T-helper 17 cell (primary cell): ENCODE data around the gene LMO7. TPM values are rescaled to one million over a fixed set of nuclear protein-coding genes. Genes with fewer than 3 reads are reported as not detected.

Experiments
- ATAC-seq: fragments of 150-1000 bp; cut with Tn5 transposase; 2 replicates; pipeline ENCODE4 v1.10.0; 2021; ENCODE audit warnings: mild to moderate bottlenecking, moderate library complexity
- DNase-seq, 3 donors: peaks; one replicate each; pipeline versions ENCODE4 v3.0.0 to v3.0.0-alpha.2; 2020 to 2021
- H3K9me3 ChIP-seq: one replicate; pipeline ENCODE4 v1.7.0; 2013; ENCODE audit warnings: low read length, mild to moderate bottlenecking; ENCODE audit not compliant: control insufficient read depth, poor library complexity, severe bottlenecking
- H3K27ac Mint-ChIP-seq: one replicate; pipeline ENCODE4 v1.8.0; 2022; ENCODE audit warnings: mild to moderate bottlenecking, moderate library complexity, mixed read lengths
- H3K27me3 Mint-ChIP-seq: one replicate; pipeline ENCODE4 v1.8.0; 2022; ENCODE audit warnings: mixed read lengths
- H3K36me3 Mint-ChIP-seq: one replicate; pipeline ENCODE4 v1.8.0; 2022; ENCODE audit warnings: low read depth, mixed read lengths
- H3K4me1 Mint-ChIP-seq: one replicate; pipeline ENCODE4 v1.8.0; 2022; ENCODE audit warnings: mild to moderate bottlenecking, mixed read lengths
- H3K4me3 Mint-ChIP-seq: one replicate; pipeline ENCODE4 v1.8.0; 2022; ENCODE audit warnings: mild to moderate bottlenecking, moderate library complexity, mixed read lengths
- total RNA-seq, 4 donors: library from RNA in 2 of 4; stranded (reverse) in 2 of 4; gene quantifications; one replicate each; pipeline ENCODE4 v1.2.3 and lab custom pipeline; 2022 to 2026

Gene LMO7
- 10 to 100 TPM; 10.2 to 12.3 TPM for total RNA-seq
- 15.9 to 23.8 reads per million in 2 donors for total RNA-seq (lab: John Stamatoyannopoulos, UW)

DNA sequence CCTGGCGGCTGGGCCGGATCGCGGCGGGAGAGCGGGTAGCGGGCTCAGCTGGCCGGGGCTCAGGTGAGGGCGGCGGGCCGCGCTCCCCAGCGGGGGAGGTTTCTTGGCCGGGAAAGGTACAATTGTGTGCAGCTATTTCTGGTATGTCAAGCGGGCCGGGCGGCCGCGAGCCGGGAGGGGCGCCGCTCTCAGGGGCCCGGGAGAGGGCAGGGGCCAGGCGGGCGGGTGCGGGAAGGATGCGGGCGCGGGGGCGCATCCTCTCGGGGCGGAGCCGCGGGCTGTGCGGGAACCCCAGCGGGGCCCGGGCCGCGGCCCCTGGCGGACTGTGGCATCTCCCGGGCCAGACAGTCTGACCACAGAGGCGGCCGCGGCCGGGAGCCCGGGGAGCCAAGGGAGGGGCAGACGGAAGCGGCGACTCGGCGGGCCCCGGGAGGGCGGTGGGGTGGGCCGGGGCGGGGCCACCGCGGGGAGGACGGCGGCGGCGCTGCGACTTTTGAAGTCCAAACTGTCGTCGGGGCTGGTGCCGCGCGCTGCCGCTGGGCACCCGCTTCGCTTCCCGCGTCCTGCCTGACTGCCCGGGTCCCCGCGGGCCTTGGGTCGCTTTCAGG lies at the start of gene LMO7:
TSS of gene LMO7 (plus strand) at position 503 of the 608 bp plus-strand sequence. CDS start 328 bp downstream, outside the sequence.
- Mint-ChIP-seq H3K27ac (no peak within 1 kb of the TSS), H3K4me3 (peak within 1 kb of the TSS; percentile 86), H3K27me3 (peaks cover 4% of the 10 kb centered on the region), H3K36me3 (no peaks in the 10 kb centered on the region), H3K4me1 (peaks cover 13% of the 10 kb centered on the region)
- DNase-seq (peak; percentile 16 to 52 (median 45)), ATAC-seq (peak; percentile 69)
- no peaks in the 10 kb centered on the region for H3K9me3 ChIP-seq

DNA sequence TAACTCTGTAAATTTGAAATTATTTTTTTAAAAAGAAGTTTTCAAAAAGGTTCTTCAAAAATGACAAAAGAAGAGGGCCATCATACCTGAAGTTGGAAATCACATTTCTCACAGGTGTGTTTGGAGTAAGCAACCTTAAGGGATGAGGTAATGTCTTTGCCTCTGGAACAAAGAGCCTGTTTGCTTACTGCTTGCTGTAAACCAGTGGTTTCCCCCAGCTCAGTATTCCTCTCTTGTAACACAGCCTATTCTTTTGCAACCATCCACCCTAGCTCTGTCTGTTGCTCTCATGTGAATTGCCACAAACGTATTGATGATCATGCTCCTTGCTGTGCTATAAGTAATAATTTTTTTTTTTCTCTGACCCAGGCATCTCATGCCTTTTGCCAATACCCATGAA lies 48.5 kb upstream of the LMO7 start:
- peaks cover 12% of the 10 kb centered on the region for H3K36me3 Mint-ChIP-seq
- H3K27ac Mint-ChIP-seq, result peak overlapping the region; percentile 19
- no peaks in the 10 kb centered on the region for H3K9me3 ChIP-seq
- no peak for DNase-seq
- ATAC-seq, result no peak
- peaks cover 19% of the 10 kb centered on the region for H3K4me1 Mint-ChIP-seq
- no peak overlapping the region for H3K4me3 Mint-ChIP-seq
- H3K27me3 Mint-ChIP-seq, result no peaks in the 10 kb centered on the region

- peaks cover 8% of the 10 kb centered on the region for H3K36me3 Mint-ChIP-seq
- no peaks in the 10 kb centered on the region for H3K27me3 Mint-ChIP-seq
- ATAC-seq (no peak), DNase-seq (no peak)
- no peak overlapping the region for H3K4me3 Mint-ChIP-seq
- peaks cover 5% of the 10 kb centered on the region for H3K4me1 Mint-ChIP-seq
- H3K27ac Mint-ChIP-seq, result peak overlapping the region; percentile 70
- no peaks in the 10 kb centered on the region for H3K9me3 ChIP-seq
These were observed 39.4 kb upstream of the LMO7 start for GRCh38 chr13:75596657-75597182.

GRCh38 chr13:75600371-75600770 lies 35.8 kb upstream of the LMO7 start:
- Mint-ChIP-seq H3K4me1 (peaks cover 5% of the 10 kb centered on the region), H3K27ac (no peak overlapping the region), H3K4me3 (no peak overlapping the region), H3K36me3 (peaks cover 8% of the 10 kb centered on the region), H3K27me3 (no peaks in the 10 kb centered on the region)
- H3K9me3 ChIP-seq, result no peaks in the 10 kb centered on the region
- no peak for DNase-seq
- no peak for ATAC-seq

- Mint-ChIP-seq H3K27ac (no peak overlapping the region), H3K4me3 (no peak overlapping the region), H3K4me1 (no peaks in the 10 kb centered on the region), H3K27me3 (no peaks in the 10 kb centered on the region), H3K36me3 (peaks cover 11% of the 10 kb centered on the region)
- no peaks in the 10 kb centered on the region for H3K9me3 ChIP-seq
- no peak for ATAC-seq
- no peak for DNase-seq
These were observed 33.1 kb upstream of the LMO7 start for GRCh38 chr13:75603038-75603437.

DNA sequence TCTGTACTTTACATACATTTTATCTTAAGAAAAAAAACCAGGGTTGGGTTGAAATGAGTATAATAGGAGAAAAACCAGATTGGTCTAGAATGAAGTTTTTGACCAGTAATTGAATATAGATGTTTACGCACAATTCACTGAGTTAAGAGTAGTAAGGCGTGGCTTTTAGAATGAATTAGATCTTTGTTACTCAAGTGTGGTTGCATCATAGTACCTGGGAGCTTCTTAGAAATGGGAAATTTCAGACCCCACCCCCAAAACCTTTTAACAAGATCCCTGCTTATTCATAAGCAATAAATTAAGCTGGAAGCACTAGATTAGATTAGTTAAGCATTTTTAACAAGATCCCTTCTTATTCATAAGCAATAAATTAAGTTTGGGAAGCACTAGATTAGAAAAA lies 28.7 kb upstream of the LMO7 start:
- no peaks in the 10 kb centered on the region for H3K9me3 ChIP-seq
- ATAC-seq (no peak), DNase-seq (no peak)
- Mint-ChIP-seq H3K27ac (no peak overlapping the region), H3K4me3 (no peak overlapping the region), H3K4me1 (no peaks in the 10 kb centered on the region), H3K27me3 (no peaks in the 10 kb centered on the region), H3K36me3 (peaks cover 9% of the 10 kb centered on the region)

DNA sequence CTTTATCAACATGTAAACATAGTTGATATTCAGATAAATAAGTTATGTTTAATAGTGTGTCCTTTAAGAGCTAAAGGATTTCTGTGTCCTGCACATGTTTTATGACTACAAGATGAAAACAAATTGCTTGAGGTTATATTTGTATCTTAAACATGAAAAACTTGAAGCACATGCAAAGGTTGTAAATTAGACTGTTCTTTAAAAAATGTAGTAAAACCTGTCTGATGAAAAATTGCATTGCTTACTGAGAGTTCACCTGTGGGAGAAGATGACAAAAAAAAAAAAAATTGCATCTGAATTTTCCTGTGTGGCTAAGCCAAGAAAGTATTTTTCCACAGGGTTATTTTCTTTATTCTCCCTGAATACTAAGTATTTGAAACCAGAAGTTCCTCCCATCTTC lies 25.7 kb upstream of the LMO7 start:
- no peaks in the 10 kb centered on the region for H3K27me3 Mint-ChIP-seq
- H3K27ac Mint-ChIP-seq, result no peak overlapping the region
- DNase-seq (no peak), ATAC-seq (no peak)
- peaks cover 12% of the 10 kb centered on the region for H3K36me3 Mint-ChIP-seq
- H3K4me1 Mint-ChIP-seq, result no peaks in the 10 kb centered on the region
- no peaks in the 10 kb centered on the region for H3K9me3 ChIP-seq
- H3K4me3 Mint-ChIP-seq, result no peak overlapping the region

DNA sequence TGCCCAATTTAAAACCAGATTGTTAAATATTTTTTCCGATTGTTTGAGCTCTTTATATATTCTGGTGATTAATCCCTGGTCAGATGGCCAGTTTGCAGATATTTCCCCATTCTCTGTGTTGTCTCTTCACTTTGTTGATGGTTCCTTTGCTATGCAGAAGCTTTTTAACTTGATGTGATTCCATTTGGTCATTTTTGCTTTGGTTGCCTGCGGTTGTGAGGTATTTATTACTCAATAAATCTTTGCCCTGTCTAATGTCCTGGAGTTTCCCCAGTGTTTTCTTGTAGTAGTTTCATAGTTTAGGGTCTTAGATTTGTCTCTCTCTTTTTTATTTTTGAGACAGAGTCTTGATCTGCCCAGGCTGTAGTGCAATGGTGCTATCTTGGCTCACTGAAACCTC lies 23.8 kb upstream of the LMO7 start:
- H3K27ac Mint-ChIP-seq, result no peak overlapping the region
- DNase-seq (no peak), ATAC-seq (no peak)
- H3K27me3 Mint-ChIP-seq, result no peaks in the 10 kb centered on the region
- no peaks in the 10 kb centered on the region for H3K4me1 Mint-ChIP-seq
- H3K36me3 Mint-ChIP-seq, result peaks cover 3% of the 10 kb centered on the region
- no peaks in the 10 kb centered on the region for H3K9me3 ChIP-seq
- H3K4me3 Mint-ChIP-seq, result no peak overlapping the region

- Mint-ChIP-seq H3K27me3 (no peaks in the 10 kb centered on the region), H3K4me1 (no peaks in the 10 kb centered on the region), H3K4me3 (no peak overlapping the region), H3K36me3 (peaks cover 3% of the 10 kb centered on the region), H3K27ac (no peak overlapping the region)
- DNase-seq (no peak), ATAC-seq (no peak)
- H3K9me3 ChIP-seq, result no peaks in the 10 kb centered on the region
These were observed 18.9 kb upstream of the LMO7 start for GRCh38 chr13:75617230-75617629.

GRCh38 chr13:75618308-75618707 lies 17.8 kb upstream of the LMO7 start:
- H3K4me1 Mint-ChIP-seq, result no peaks in the 10 kb centered on the region
- H3K27me3 Mint-ChIP-seq, result no peaks in the 10 kb centered on the region
- no peak overlapping the region for H3K27ac Mint-ChIP-seq
- ATAC-seq (no peak), DNase-seq (no peak)
- no peak overlapping the region for H3K4me3 Mint-ChIP-seq
- no peaks in the 10 kb centered on the region for H3K9me3 ChIP-seq
- peaks cover 3% of the 10 kb centered on the region for H3K36me3 Mint-ChIP-seq

GRCh38 chr13:75620020-75620419 lies 16.1 kb upstream of the LMO7 start:
- Mint-ChIP-seq H3K27ac (no peak overlapping the region), H3K36me3 (no peaks in the 10 kb centered on the region), H3K4me1 (no peaks in the 10 kb centered on the region), H3K4me3 (no peak overlapping the region), H3K27me3 (no peaks in the 10 kb centered on the region)
- H3K9me3 ChIP-seq, result no peaks in the 10 kb centered on the region
- DNase-seq, result no peak
- no peak for ATAC-seq

- no peak for DNase-seq
- no peak overlapping the region for H3K27ac Mint-ChIP-seq
- ATAC-seq, result no peak
- no peaks in the 10 kb centered on the region for H3K27me3 Mint-ChIP-seq
- no peaks in the 10 kb centered on the region for H3K9me3 ChIP-seq
- no peaks in the 10 kb centered on the region for H3K4me1 Mint-ChIP-seq
- peaks cover 2% of the 10 kb centered on the region for H3K36me3 Mint-ChIP-seq
- H3K4me3 Mint-ChIP-seq, result no peak overlapping the region
These were observed 15.0 kb upstream of the LMO7 start for GRCh38 chr13:75621147-75621546.

DNA sequence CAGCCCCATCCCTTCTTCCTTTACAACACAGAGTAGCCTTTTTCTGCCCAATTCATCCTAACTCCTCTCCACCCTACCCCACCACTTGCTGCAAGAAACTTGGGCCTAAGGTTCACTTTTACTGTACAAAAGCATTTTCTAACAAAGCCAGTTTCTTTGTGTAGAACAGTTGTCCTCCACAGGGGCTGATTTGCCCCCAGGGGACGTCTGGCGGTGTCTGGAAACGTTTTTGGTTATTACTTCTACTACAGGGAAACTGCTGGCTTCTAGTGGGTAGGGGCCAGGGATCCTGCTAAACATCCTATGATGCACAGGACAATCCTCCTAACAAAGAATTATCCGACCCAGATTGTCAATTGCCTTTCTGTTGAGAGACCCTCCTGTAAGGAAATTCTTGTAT lies 7.3 kb upstream of the LMO7 start:
- no peaks in the 10 kb centered on the region for H3K9me3 ChIP-seq
- Mint-ChIP-seq H3K27ac (peak overlapping the region; percentile 56), H3K27me3 (no peaks in the 10 kb centered on the region), H3K4me1 (peaks cover 8% of the 10 kb centered on the region), H3K4me3 (no peak overlapping the region), H3K36me3 (peaks cover 5% of the 10 kb centered on the region)
- DNase-seq (no peak), ATAC-seq (no peak)

GRCh38 chr13:75633285-75633684 lies 2.8 kb upstream of the LMO7 start:
- ATAC-seq (no peak), DNase-seq (no peak)
- Mint-ChIP-seq H3K36me3 (peaks cover 2% of the 10 kb centered on the region), H3K4me3 (no peak overlapping the region), H3K27ac (peak overlapping the region; percentile 12), H3K4me1 (peaks cover 8% of the 10 kb centered on the region), H3K27me3 (no peaks in the 10 kb centered on the region)
- no peaks in the 10 kb centered on the region for H3K9me3 ChIP-seq
